HK-2 (cell line): Measurements from ENCODE around the gene KCNA10.

Experiments
- DNase-seq: peaks from one replicate; pipeline ENCODE4 v3.0.0-alpha.2; 2018; ENCODE audit not compliant: unreplicated experiment

The KCNA10 gene

DNA sequence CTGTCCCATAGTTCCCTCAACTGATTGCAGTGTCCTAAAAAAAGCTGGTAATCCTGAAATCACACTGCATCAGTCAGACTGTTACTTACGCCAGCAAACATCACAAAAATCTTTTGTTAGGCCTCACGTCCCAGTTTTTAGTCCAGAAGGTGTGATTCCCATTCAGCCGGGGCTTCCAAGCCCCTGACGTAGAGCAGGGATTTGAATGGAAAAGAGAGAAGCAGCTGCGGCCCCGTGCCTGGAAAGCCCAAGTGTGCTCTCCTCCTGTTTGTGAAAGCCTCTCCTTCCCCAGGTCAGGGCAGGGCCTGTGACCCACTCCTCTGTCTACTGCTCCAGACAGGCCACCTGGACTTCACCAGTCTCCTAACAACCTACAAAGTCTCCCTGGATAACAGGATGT, 20.7 kb downstream of the KCNA10 start:
- DNase-seq, result no peak

DNA sequence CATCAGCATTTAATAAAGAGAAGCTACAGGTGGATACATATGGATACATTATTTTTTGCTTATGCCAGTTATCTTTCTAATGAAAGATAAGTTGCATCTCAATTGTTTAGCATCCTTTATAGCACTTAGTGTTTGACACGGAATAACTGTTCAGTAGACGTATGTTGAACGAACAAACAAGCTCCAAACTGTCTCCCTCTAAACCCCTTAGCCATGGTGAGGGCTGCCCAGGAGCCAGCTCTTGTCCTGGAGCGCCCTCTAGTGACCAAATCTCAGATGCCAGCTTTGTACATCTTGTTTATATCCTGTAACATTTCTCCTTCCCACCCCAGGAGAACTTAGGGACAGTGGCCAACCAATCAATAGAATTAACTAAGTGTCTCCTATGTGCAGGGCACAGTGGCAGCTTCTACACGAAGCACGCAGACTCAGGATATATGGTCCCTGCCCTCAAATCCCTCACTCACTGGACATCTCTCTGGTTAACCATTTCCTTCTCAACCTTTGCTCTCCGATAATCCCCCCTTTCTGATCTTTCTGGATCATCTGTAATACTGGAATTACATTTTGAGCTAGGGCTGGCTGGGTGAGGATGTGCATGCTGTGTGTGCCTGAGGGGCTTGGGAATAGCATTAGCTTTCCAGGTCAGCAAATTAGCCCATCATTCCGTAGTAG, 22.9 kb downstream of the KCNA10 start:
- DNase-seq, result peak; percentile 76

DNA sequence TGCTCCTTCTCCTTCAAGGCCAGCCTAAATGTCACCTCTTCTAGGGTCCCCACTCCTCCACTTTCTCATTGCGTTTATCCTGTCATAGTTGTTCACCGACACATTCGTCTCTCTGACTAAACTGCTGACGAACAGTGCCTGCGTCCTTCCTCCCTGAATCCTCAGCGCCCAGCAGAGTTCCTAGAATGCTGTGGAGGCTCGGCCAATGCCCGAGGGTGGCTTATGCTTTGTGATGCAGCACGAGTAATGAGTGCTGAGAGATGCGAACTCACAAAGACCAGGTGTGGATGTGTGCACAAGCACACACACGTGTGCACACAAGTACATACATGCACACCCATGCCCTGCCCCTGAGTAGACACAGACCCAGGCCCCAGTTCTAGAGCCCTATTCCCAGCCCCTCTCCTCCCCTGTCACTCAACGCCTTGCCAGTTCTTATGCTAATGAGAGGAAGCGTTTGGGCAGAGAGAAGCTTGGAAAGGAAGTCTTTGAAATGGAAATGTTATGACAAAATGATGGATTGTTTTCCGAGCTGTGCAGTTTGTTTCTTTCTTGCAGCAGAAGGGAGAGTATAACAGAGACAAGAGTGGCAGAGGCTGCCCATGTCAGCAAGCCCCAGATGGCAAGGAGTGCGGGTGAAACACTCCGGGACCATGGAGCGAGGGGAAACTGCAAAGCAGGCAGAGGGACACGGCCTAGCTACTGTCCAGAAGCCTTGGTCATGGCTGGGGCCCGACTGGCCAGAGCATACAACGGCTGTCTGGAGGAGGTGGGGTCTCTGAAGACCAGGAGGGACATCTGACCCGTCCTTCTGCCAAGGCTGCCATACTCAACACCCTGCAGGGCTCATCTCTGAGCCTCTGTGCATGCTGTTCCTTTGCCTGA, 24.2 kb downstream of the KCNA10 start:
- no peak for DNase-seq

DNA sequence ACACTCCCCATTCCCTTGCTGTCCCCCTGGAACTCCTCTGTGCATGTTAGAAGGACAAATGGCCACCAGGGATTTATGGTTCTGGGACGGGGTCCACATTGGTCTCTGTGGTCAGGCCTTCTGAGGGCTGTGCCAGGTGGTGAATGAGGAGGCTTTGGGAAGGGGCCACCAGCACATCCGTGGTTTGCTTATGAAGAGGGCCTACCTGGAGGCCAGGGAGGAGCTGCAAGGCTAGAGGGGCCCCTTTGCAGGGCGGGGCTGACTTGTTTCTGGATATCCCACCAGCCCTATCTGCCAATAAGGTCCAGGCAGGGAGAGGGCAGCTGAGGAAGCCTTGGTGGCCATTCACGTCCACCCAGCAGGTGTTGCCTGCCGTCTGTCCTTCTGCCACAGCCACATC, 24.9 kb downstream of the KCNA10 start:
- no peak for DNase-seq

DNA sequence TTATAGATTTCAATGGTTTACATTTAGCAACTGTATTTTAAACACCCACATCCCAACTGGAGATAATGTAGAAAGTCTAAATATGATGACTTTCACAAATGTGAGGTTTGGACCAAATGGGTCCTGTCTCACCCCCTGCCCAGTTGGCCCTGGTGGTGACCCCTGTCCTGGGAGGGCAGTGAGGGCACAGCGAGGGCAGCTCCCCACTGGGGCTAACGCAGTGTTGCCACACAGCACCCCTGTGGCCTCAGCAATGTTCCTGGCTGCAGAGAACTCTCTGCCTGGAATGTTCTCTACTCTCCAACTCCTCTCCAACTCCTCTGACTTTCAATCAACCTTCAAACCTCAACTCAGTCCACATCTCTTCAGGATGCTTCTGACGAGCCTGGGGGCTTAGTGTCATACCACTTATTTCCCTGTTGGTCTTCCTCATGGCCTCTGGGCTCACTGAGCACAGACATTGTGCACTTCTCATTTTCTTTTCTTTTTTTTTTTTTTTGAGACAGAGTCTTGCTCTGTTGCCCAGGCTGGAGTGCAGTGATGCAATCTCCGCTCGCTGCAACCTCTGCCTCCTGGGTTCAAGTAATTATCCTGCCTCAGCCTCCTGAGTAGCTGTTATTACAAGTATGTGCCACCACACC, 25.8 kb downstream of the KCNA10 start:
- no peak for DNase-seq

DNA sequence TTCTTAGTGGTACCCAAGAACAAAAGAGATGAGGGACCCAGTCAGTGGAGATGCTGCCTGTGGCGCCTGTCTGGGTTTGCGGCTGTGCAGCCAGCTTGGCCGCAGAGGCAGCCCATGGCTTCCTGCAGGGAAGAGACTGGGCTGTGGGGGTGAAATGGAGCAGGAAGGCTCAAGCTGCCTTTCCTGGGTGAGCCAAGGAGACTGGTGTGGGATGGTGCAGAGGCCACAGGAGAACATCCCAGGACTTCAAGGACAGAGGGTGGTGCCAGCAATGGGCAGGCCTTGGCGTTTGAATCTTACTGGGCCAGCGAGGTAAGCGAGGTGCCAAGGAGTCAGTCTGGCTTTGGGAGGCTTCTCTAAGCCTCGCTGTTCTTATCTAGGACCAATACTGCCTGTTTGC, 26.4 kb downstream of the KCNA10 start:
- DNase-seq, result no peak

DNA sequence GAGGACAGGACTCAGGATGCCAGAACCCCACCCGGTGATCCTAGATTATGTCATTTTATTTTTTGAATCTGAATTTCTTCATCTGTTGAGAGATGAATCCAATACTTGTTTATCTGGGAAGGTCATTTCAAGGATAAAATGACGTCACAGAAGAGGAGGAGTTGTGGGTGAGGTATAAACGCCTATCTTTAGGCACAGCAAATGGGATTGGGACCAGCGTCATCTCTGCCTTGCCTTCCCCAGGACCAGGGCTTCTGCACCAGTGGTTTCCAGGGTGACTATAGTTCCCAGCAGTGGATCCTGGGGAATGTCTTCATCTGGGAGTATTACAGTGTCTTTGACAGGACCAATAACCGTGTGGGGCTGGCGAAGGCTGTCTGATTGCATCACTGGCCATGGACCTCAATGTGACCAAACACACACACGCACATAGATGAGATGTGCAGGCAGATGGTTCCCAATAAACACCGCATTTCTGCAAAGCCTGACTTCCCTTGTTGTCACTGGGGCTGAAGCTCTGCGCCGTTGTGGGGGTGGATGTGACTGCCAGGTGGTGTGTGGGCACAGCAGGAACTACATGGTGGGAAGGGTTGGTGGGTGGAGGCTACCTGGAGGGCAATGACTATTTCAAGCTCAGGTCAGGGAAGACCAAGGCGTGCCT, 28.1 kb downstream of the KCNA10 start:
- DNase-seq, result no peak

DNA sequence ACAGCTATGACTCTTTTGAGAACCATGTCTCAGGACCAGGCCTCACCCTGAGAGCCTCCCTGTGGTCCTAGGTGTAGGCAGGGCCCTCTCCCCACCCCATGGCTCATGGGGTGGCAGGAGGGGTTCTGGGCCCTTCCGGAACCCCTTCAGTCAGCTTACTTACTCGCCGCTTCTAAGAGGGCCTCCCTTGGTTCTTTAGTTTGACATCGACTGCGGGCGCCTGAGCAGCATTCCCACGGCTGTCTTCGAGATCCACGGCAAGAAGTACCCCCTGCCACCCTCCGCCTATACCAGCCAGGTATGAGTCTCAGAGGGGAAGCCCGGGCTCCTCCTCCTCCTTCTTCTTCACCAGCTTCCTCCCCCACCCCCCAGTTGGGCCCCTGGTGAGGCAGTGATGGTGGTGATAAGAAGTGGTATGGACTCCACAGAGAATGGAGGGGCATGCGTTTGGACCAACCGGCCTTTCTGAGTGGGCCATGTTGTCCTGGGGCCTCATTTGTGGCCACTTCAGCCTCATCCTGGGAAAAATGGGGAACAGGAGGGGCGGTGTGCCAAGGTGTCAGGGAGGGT, 28.9 kb downstream of the KCNA10 start:
- no peak for DNase-seq

DNA sequence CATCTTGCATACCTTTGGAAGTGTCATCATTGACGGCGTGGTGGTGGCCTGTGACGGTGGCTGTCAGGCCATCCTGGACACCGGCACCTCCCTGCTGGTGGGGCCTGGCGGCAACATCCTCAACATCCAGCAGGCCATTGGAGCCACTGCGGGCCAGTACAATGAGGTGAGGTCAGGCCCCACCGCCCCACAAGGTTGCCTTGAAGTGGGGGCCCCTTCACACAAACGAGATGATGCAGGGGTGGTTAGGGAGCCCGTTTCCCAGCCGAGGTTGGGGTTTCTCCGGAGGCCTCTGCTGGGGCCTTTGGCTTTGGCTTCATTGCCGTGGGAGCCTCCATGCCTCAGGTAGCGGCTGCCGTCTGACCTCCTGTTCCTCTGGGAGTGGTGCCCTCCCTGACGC, 29.6 kb downstream of the KCNA10 start:
- DNase-seq, result no peak

DNA sequence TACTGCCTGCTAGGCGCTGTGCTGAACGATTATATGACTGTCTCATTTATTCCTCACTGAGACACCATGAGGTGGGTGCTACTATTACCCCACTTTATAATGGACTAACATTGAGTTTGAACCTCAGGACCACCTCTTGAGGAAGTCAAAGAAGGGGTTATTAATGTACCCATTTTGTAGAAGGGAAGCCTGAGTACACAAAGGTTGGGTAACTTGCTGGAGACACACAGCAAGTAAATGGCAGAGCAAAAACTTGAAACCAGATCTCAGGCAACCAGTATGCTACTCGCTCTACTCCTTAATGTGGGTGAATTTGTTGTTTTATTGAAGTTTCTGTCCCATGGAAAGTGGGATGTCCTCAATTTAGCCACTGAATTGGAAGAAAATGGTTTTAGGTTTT, 30.1 kb downstream of the KCNA10 start:
- no peak for DNase-seq

DNA sequence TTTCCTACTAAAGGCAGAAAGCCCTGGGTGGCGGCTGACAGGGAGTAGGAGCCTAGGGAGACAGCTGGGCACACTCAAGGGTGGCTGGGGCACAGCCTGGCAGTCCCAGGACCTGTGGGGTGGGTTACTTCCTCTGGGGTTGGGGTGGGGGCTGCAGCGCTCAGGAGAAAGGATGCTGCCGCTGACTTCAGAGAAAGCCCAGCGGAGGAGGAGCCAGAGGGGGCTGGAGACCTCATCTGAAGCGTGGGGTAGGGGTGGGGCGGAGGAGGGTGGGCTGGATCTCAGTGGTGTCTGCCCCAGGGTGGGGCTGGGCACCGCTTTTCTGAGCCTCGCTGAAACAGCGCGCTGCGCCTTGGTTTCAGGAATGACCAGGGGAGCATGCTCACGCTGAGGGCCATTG, 30.8 kb downstream of the KCNA10 start:
- DNase-seq, result no peak

DNA sequence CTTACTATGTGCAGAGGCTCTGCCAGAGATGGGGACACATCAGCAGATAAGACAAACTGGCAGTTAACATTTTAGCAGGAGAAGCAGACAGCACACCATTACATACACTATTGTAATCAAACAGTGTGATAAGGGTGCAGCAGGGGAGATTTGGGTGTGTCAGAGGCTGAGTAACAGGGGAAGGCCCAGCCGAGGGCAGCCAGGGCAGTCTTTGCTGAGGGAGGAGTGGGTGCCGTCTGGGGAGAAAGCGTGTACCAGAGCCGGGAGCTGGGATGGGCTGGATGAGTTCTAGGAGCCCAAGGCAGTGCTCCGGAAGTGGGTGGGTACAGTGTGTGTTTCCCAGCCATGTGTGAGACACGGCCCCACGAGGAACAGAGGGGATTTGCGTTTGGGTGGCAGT, 31.2 kb downstream of the KCNA10 start:
- no peak for DNase-seq

DNA sequence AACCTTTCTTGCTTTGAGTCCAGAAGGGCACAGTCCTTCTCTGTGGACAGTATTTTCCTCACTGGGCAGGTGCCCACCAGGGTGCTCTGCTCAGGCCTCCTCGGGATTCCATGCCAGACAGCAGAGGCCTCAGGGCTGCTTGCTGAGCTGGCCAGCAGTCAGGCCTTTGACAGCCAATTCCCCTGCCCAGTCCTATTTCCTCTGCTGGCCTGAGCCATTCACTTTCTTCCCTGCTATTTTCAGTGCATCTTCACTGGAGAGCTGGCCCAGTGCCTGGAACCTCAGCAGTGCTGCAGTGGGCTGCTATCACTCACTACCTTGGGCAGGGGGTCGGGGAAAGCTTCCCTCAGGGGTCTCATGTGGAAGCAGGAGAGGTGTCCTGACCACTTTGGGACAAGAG, 33.2 kb downstream of the KCNA10 start:
- DNase-seq, result no peak

DNA sequence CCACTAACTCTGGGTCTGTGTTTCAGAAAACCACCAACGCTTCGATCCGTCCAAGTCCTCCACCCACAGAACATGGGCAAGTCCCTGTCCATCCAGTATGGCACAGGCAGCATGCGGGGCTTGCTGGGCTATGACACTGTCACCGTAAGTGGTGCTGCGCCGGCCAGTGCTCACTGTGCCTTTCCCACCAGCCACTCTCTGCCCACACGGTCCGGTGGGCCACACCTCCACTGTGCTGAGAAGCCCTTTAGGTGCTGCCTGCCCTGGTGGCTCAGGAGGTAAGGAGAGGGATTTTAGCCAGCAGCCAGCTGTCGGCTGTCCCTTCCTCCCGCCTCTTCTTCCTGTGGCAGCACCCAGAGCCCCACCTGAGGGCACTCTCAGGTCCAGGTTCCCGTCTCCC, 34.2 kb downstream of the KCNA10 start:
- DNase-seq, result no peak

DNA sequence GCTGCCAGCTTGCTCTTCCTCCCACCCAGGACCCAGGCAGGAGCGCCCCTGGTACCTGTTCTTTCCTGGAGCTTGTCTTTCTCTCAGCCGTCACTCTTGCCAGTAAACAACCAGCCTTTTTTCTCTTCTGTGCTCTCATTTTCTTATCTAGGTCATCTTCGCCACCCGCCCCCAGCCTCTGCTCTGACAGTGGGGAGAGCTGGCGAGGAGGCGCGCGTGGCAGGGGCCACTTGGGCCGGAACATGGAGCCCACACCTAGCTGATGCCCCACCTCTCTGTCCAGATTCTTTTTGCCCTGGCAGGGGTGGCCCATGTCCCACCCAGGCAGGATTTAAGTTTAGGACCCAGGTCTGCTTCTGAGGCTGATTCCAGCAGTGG, 35.7 kb downstream of the KCNA10 start:
- no peak for DNase-seq

DNA sequence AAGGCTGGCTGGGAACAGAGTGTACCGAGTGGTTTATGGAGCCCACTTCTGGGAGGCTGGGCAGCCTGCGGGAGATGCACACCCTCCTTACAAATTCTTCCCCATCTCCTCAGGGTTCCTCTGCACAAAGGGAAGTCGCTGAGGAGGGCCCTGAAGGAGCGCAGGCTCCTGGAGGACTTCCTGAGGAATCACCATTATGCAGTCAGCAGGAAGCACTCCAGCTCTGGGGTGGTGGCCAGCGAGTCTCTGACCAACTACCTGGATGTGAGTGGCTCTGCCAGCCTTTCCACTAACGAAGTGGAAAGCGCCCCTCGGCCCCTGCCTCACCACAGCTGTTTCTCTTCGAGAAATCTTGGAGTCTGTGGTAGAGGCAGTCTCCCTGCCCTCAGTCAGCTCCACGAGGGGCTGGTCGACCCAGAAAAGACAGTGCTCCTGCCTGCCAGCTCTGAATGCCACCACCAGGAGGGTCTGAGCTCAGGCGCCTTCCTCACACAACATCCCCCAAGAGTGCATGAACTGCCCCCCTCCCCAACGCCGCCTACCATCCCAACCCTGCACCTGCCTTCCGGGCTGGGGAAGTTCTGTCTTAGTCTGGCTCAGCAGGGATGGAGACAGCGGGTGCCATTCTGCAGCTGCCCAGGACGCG, 36.2 kb downstream of the KCNA10 start:
- no peak for DNase-seq

DNA sequence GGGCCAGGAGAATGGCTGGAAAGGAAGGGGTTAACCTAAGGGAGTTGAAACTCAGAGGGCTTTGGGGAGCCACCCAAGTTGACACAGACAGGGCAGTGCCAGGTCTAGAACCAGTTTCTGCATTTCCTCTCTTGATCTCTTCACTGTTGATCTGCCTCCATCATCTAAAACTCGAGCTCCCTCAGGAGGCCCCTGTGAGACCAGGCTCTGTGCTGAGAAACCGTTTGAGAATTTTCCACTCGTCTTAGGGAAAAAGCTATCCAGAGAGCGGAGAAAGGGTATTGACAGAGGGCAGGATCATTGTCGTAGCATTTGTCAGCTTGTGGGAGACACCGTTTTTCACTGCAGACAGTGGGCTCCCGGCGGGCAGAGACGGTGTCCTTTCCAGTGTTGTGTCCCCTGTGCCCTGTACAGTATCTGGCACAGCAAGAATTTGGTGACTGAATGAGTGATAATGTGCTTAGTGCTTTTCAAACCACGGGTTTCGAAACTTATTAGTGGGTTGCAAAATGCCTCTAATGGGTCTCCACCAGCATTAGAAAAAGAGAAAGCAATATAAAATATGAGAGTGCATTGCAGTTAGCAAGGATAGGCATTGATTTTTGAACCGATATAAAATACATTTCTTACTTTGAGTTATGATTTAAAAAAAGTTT, 36.9 kb downstream of the KCNA10 start:
- DNase-seq, result no peak

DNA sequence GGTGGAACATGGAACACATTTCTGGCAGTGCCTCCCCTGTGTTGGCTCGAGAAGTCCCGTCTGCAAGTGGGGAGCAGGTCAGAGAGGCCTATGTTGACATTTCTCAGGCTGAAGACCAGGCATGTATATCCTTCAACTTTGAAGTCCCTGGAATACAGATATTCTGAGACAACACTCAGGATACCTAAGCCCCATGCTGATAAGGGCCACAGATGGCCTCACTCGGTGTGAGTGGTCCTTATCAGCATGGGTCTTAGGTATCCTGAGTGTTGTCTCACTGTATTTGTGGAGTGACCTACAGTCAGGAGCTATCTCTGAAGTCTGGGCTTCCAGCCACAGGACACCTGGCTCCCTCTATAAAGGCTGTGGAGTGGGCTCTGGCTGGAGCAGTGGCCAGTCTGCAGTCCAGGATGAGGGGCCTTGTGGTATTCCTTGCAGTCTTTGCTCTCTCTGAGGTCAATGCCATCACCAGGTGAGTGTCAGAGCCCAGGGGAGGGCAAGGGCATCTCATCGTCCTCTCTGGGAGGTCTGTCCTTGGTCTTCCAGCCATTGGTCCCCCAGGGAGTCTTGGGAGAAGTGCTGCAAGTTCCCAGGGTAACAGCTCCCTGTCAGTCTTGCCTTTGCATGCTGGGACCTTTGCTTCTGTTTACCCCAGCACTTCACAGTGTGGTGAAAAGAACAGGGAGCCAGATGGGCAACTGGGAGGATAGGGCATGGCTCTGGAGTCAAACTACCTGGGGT, 38.4 kb downstream of the KCNA10 start:
- DNase-seq, result no peak

DNA sequence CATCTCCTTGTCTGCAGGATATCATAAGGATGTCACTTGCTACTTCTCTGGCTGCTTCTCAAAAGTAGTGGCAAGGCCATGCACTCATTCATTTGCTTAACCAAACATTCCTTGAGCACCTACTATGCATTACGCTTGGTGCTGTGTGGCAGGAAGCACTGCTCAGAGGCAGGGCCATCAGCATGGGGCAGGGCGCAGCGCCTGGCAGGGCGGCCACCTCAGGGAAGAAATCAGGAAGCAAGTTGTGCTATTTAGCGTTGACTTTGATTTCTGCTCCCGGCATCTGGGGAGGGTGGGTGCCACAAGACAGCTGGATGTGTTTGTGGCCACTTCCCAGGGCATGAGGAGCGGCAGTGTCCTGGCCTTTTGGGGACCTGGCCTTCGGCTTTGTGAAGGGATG, 40.1 kb downstream of the KCNA10 start:
- DNase-seq, result no peak

DNA sequence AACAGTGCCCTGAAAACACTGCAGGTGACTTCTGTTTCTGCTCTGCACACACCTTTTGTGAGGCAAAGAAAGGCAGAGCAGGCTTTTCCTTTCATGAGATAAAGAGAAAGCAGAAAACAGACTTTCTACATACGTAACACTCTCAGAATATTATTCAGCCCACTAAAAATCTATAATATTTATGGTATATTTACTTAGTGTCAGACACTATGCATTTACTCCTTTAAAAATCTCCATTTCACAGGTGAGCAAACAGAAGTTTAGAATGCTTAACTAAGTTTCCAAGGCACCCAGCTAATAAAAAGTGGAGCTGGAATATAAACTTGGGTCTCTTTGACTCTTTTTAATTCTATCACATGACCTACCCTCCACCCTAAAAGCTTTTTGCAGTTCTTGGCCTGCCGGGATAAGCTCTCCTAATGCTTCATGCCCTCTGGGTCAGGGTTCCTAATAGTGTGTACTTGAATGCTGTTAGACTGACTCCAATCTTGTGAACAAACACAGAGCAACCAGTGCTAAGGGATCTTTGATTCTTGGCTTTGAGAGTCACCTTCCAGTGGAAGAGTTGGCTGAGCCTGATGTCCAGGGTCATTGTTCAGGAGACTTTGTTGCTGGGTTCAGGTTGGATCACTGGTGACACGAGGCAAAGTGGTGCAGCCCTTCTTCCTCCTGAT, 40.9 kb downstream of the KCNA10 start:
- no peak for DNase-seq
